Subcutaneous abdominal adipose tissue (tissue), 5 donors: ENCODE measurements around the gene SEMG1.
A peak's percentile ranks its signal among the peaks of the same experiment; 100 is the strongest.

Experiments used
- H3K27ac ChIP-seq: one replicate; pipeline ENCODE4 v1.7.0; 2013; ENCODE audit warnings: low read depth, mild to moderate bottlenecking, inconsistent platforms, low read length, moderate library complexity
- H3K27me3 ChIP-seq, 5 donors: one replicate each; pipeline ENCODE4 v1.7.0; 2013; ENCODE audit warnings: low read length in 5 of 5, inconsistent platforms in 1 of 5; ENCODE audit not compliant: control insufficient read depth in 5 of 5, insufficient read depth in 4 of 5
- H3K36me3 ChIP-seq, 5 donors: one replicate each; pipeline ENCODE4 v1.7.0; 2013; ENCODE audit warnings: low read length in 5 of 5; ENCODE audit not compliant: control insufficient read depth in 5 of 5, insufficient read depth in 5 of 5
- H3K4me1 ChIP-seq, 5 donors: one replicate each; pipeline ENCODE4 v1.7.0; 2013; ENCODE audit warnings: low read length in 5 of 5, mild to moderate bottlenecking in 3 of 5, moderate library complexity in 1 of 5; ENCODE audit not compliant: control insufficient read depth in 5 of 5, insufficient read depth in 5 of 5
- H3K4me3 ChIP-seq, 5 donors: one replicate each; pipeline ENCODE4 v1.7.0; 2013; ENCODE audit warnings: low read length in 5 of 5, low read depth in 1 of 5
- H3K9ac ChIP-seq, 5 donors: one replicate each; pipeline ENCODE4 v1.7.0; 2013; ENCODE audit warnings: low read length in 5 of 5, mild to moderate bottlenecking in 4 of 5, moderate library complexity in 3 of 5
- H3K9me3 ChIP-seq, 5 donors: one replicate each; pipeline ENCODE4 v1.7.0; 2013; ENCODE audit warnings: low read length in 5 of 5; ENCODE audit not compliant: control insufficient read depth in 5 of 5
- donor health status: healthy.
- donor health status: healthy.
- donor health status: healthy.
- donor health status: healthy.
- donor health status: healthy.

The SEMG1 gene

GRCh38 chr20:45248609-45249008 is 41.8 kb downstream of the SEMG1 start:
- Histone ChIP-seq H3K4me3 (no peak overlapping the region), H3K36me3 (no peaks in the 10 kb centered on the region), H3K27ac (no peak overlapping the region), H3K27me3 (peaks cover 0 to 15% (median 8%) of the 10 kb centered on the region in 5 donors), H3K4me1 (no peaks in the 10 kb centered on the region), H3K9me3 (no peaks in the 10 kb centered on the region), H3K9ac (no peak overlapping the region)

GRCh38 chr20:45251884-45252560 is 45.2 kb downstream of the SEMG1 start:
- Histone ChIP-seq H3K27me3 (peaks cover 0 to 7% (median 0%) of the 10 kb centered on the region in 5 donors), H3K4me3 (no peak overlapping the region), H3K9me3 (no peaks in the 10 kb centered on the region), H3K9ac (no peak overlapping the region), H3K27ac (no peak overlapping the region), H3K36me3 (no peaks in the 10 kb centered on the region), H3K4me1 (peaks cover 2 to 13% (median 9%) of the 10 kb centered on the region in 5 donors)

- peaks cover 2 to 13% (median 9%) of the 10 kb centered on the region in 5 donors for H3K4me1 ChIP-seq
- no peaks in the 10 kb centered on the region for H3K9me3 ChIP-seq
- H3K27ac ChIP-seq, result no peak overlapping the region
- no peak overlapping the region for H3K4me3 ChIP-seq
- H3K36me3 ChIP-seq, result no peaks in the 10 kb centered on the region
- H3K9ac ChIP-seq, result no peak overlapping the region
- H3K27me3 ChIP-seq, result peaks cover 0 to 7% (median 0%) of the 10 kb centered on the region in 5 donors
Observed at GRCh38 chr20:45253261-45253660, 46.4 kb downstream of the SEMG1 start.

GRCh38 chr20:45254383-45255262 is 47.8 kb downstream of the SEMG1 start, which contains the start of gene SLPI:
SLPI (minus strand) TSS chr20:45254564; CDS start chr20:45254543, 21 bp downstream.
- H3K36me3 ChIP-seq, result no peaks in the 10 kb centered on the region
- no peak within 1 kb of the TSS for H3K27ac ChIP-seq
- H3K27me3 ChIP-seq, result peaks cover 0 to 10% (median 2%) of the 10 kb centered on the region in 5 donors
- no peak within 1 kb of the TSS for H3K9ac ChIP-seq
- peaks cover 2 to 13% (median 9%) of the 10 kb centered on the region in 5 donors for H3K4me1 ChIP-seq
- H3K9me3 ChIP-seq, result no peaks in the 10 kb centered on the region
- peak within 1 kb of the TSS in 2 of 5 donors; percentile 12 to 26 for H3K4me3 ChIP-seq

- H3K9me3 ChIP-seq, result no peaks in the 10 kb centered on the region
Observed at GRCh38 chr20:45257161-45257560, 50.3 kb downstream of the SEMG1 start.

GRCh38 chr20:45257711-45258110 is 50.9 kb downstream of the SEMG1 start:
- Histone ChIP-seq H3K4me1 (peaks cover 2 to 13% (median 9%) of the 10 kb centered on the region in 5 donors), H3K4me3 (no peak overlapping the region), H3K9me3 (no peaks in the 10 kb centered on the region), H3K27ac (no peak overlapping the region), H3K9ac (no peak overlapping the region), H3K36me3 (no peaks in the 10 kb centered on the region), H3K27me3 (peaks cover 0 to 13% (median 3%) of the 10 kb centered on the region in 5 donors)

More at GRCh38 chr20:45257161-45257560, 50.3 kb downstream of the SEMG1 start:
- H3K4me3 ChIP-seq, result no peak overlapping the region
- H3K9ac ChIP-seq, result no peak overlapping the region
- no peak overlapping the region for H3K27ac ChIP-seq
- no peaks in the 10 kb centered on the region for H3K36me3 ChIP-seq
- peaks cover 0 to 13% (median 3%) of the 10 kb centered on the region in 5 donors for H3K27me3 ChIP-seq
- H3K4me1 ChIP-seq, result peaks cover 2 to 13% (median 9%) of the 10 kb centered on the region in 5 donors

- Histone ChIP-seq H3K4me3 (no peak overlapping the region), H3K36me3 (no peaks in the 10 kb centered on the region), H3K9ac (no peak overlapping the region), H3K27ac (no peak overlapping the region), H3K27me3 (peaks cover 0 to 13% (median 3%) of the 10 kb centered on the region in 5 donors), H3K9me3 (no peaks in the 10 kb centered on the region), H3K4me1 (peaks cover 2 to 13% (median 9%) of the 10 kb centered on the region in 5 donors)
Observed at GRCh38 chr20:45258259-45258658, 51.4 kb downstream of the SEMG1 start.

- Histone ChIP-seq H3K9me3 (no peaks in the 10 kb centered on the region), H3K27me3 (peaks cover 0 to 9% (median 3%) of the 10 kb centered on the region in 5 donors), H3K4me1 (peaks cover 2 to 13% (median 9%) of the 10 kb centered on the region in 5 donors), H3K9ac (no peak overlapping the region), H3K4me3 (no peak overlapping the region), H3K36me3 (no peaks in the 10 kb centered on the region), H3K27ac (no peak overlapping the region)
Observed at GRCh38 chr20:45258664-45259063, 51.8 kb downstream of the SEMG1 start.
